8988T (cell line): ENCODE data around the gene CCNT1.
A peak's percentile ranks its signal among the peaks of the same experiment; 100 is the strongest.
"Not testable (repeated sequence)": the region's sequence is repeated elsewhere in the genome, so short reads cannot be mapped to it uniquely, and the experiment has no call there.

Experiments
- DNase-seq: peaks from one replicate; pipeline ENCODE4 v3.0.0; 2011

Gene CCNT1

DNA sequence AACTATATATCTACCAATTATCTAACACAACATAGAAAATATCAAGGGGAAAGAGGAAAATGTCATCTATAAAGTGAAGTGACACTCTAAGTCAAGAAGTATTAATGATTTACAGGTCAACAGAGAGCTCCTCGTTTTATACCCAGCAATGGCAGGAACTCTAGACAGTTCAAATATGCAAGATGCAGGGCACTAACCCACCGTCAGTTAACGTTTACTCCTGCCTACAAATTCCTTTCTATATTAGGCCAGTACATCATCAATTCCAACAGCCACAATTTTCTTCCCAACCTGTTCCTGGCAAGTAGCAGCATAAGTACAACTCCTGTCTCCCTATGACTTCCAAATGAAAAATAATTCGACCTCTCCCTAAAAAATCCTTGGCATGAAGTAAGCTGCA lies 25.5 kb downstream of the CCNT1 start:
- no peak for DNase-seq

DNA sequence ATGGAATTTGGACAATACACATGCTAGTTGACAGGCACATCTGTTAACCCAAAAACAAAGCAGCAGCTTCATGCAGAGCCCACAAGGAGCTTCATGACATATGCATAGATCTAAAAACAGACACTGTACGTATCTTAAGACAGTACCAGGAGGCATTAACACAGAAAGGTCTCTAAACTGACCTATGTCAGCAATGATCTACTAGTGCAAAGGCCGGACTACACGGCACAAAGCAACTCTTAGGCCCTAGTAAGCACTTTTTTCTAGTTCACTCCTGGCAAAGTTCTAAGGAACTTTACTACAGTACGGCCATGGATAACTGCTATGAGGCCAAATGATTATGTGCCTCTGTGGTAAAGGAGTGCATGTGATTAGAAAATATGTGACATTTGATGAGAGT lies 26.1 kb downstream of the CCNT1 start:
- no peak for DNase-seq

DNA sequence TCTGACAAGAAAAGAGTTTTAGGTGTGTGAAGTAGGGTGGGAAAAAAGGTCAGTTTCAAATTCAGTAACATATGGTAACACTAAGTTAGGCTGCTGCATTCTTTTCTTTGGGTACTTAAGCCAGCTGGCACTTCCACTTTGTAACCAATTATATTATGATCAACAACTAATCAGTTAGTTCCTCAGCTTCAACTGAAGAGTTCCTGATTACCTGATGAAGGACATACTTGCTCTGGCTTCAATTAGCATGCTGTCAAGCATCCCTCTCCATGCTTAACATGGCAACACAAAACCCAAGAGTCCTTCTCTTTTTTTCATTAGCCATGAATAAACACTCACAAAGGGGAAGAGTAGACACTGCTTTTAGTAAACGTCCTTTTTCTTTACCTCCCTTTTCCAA lies 27.7 kb downstream of the CCNT1 start:
- DNase-seq: no peak

DNA sequence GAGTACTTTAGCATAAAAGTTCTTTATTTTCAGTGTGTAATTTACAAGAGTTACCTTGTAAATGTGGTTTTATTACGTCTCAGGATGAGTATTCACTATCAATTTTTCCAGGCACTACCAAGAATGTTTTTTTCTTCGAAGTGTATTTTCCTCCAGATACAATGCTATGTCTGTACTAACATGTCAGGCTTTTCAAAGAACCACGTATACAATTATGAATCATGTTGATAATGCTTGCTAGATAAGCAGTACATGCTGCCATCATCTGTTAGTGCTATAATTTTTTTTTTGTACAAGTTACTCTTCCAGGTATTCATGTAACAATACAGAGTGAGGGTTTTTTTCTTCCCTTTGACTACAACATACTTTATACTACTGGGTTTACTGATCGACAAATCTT lies 28.9 kb downstream of the CCNT1 start:
- no peak for DNase-seq

DNA sequence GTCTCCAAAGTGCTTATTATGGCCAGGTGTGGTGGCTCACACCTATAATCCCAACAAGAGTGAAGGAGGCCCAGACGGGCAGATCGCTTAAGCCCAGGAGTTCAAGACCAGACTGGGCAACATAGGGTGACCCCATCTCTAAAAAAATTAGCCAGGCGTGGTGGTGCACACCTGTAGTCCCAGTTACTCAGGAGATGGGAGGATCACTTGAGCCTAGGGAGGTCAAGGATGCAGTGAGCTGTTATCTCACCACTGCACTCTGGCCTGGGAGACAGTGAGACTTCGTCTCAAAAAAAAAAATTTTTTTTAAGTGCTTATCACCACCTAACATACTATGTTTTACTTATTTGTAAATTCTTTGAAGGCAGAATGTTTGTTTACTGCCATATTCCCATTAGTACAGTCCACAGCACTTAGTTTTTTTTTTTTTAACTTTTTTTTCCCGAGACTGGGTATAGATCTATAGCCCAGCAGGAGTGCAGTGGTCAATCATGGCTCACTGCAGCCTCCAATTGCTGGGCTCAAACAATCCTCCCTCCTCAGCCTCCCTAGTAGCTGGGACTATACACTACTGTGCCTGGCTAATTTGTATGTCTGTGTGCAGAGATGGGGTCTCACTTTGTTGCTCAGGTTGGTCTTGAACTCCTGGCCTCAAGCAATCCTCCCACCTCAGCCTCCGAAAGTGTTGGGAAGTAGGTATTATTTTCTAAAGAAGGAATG lies 29.7 kb downstream of the CCNT1 start:
- DNase-seq: no peak

DNA sequence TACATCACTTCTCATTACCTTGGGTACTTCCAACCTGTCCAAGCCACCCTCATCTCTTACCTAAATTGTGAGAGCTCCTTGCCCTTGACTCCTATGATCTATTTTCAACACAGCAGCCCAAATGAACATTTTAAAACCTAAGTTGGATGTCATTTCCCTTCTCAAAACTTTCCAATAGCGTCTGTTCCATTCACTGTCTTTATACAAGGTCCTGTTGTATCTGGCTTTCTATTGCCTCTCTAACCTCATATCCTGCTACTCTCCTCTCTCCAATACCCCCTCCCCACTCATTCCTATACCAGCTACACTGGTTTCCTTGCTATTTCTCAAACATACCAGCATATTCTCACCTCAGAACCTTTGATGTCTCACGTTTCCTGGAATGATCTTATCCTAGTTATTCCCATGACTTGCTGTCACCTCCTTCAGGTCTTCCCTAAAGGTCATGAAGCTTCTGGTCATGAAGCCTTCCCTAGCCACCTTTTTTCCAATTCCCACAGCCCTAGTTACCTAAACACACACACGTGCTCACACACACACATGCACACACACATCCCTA lies 30.4 kb downstream of the CCNT1 start:
- DNase-seq: no peak

DNA sequence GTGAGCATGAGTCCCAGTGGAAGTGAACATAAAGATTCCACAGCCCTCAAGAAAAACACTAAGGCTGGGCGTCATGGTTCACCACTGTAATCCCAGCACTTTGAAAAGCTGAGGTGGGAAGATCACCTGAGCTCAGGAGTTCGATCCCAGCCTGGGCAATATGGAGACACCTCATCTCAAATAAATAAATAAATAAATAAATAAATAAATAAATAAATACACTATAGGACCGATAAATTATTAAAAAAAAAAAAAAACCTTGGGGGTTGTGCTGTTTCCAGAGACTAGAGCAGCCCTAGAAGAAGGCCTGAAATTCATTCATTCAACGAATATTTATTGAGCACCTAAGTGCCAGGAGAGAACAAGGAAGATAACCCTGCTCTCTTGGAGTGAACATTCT lies 33.0 kb downstream of the CCNT1 start:
- no peak for DNase-seq

DNA sequence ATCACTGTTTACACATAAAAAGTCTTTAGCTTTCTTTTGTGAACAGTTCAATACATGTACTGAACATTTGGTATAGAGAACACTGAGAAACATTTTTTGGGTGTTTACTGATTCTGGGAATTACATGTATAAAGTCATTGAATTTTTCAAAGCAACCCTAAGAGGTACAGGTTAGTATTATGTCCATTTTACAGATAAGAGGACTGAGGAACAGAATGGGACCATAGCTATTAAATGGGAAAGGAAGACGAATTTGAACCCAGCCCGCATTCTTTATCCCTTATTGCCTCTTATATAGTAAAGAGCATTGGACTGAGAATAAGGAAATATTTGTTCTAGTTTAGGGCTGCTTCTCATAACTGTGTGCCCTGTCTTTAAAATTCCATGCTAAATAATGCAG lies 33.6 kb downstream of the CCNT1 start:
- no peak for DNase-seq

DNA sequence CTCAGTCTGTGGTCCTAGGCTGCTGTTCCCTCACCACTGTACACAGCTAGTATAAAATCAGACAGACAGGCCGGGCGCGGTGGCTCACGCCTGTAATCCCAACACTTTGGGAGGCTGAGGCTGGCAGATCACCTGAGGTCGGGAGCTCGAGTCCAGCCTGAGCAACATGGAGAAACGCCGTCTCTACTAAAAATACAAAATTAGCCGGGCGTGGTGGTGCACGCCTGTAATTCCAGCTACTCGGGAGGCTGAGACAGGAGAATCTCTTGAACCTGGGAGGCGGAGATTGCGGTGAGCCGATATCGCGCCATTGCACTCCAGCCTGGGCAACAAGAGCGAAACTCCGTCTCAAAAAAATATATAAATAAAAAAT lies 34.0 kb downstream of the CCNT1 start:
- DNase-seq: not testable (repeated sequence)

DNA sequence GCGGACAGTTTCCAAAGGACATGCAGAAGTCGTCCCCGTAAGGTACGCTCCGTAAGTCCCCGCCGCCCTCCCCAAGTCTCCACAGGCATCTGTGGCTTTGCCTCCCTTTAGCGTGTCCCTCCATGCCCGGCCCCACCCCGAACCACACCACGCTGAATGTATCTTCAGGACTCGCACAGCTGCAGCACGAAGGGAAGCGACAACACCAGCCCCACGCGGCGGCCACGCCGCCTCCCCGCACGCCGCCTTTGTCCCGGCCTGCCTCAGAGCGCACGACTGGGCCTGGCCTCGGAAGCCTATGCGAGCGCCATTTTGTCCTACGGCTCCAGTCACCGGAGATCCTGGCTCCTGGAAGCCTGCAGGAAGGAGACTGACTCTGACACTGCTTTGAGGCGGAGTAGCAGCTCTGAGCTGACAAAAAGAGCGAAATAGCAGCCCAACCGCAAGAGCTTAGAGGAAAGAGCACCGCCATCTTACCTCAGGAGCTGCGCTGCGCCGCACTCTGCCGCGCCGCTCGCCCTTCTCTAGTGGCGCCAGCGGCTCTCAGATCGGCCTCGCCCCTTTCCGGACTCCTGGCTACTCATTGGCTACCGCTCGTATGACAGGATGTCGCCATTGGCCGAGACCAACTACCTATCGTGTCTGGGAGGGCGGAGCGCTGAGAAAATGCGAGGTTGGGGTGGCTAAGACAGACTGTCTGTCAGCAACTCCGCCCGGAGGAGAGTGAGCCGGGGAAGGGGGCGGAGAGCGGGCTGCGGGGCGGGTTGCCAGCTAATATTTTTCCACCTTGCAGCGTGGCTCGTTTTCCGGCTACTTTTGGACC lies 34.6 kb downstream of the CCNT1 start, which contains the start of gene KANSL2:
Gene KANSL2, minus strand, starts transcription at position 529 of the 823 bp plus-strand sequence. CDS start 606 bp downstream, outside the sequence.
- peak; percentile 88 for DNase-seq

DNA sequence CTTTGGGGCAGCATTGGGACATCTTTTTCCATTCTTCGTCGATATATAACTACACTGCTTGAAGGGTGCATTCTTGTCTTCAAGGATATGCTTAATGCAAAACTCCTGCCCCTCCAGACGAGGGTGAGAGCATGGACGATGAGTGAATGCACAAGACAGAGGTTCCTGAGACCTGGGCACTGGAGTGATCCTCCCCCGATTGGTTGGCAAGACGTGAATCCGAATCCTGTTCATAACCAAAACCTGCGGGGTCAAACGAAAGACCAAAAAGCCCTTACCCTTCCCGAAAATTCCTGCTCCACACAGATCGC lies 35.2 kb downstream of the CCNT1 start:
- no peak for DNase-seq

DNA sequence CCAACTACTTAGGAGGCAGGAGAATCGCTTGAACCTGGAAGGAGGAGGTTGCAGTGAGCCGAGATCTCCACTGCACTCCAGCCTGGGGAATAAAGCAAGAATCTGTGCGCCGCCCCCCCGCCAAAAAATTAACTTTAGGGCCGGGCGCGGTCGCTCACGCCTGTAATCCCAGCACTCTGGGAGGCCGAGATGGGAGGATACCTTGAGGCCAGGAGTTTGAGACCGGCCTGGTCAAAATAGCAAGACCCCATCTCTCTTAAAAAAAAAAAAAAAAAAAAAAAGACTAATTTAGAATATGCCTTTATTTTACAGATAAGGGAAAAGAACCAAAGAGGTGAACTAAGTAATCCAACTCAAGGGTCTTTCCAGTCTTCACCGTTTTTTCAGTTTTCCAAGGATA lies 35.6 kb downstream of the CCNT1 start:
- no peak for DNase-seq

DNA sequence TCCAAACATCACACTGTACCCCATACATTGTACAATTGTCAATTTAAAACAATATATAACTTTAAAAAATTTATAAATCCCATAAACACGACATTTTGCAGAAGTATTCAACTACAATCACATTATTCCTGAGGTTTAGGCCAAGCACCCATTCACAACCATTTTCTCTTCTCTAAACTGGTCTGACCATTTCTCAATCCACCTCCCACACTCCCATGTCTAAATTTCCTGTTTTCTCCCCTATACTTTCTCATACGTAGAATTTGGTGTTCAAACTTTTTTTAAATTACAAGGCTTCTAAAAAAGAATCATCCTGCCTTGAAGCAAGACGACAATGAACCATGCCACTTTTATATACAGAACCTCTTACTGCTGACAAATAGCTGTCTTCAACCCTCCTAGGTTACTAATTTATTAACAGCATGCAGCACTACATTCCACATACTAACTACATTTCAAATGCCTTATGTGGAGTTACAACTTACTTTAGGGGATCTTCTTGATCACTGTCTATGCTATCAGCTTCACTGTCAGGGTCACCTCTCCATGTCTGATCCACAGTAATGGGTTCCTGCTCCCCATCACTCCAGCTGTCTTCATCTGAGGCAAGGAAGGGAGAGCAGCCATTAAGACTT lies 37.8 kb downstream of the CCNT1 start:
- DNase-seq: no peak

DNA sequence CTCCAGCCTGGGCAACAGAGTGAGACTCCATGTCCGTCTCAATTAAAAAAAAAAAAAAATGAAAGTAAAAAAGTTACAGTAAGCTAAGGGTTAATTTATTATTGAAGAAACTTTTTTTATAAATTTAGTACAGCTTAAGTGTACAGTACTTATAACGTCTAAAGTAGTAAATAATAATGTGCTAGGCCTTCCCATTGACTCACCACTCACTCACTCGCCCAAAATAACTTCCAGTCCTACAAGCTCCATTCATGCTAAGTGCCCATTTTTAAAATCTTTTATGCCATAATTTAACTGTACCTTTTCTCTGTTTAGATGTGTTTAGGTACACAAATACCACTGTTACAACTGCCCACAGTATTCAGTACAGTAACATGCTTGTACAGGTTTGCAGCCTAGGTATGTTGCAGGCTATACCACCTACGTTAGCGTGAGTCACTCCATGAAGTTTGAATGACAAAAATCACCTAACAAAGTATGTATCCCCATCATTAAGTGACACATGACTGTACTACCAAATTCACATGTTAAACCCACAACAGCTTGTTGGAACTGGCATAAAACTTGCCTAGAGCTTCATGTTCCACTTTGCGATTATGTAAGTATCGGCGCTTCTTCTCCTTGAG lies 45.2 kb downstream of the CCNT1 start:
- no peak for DNase-seq

DNA sequence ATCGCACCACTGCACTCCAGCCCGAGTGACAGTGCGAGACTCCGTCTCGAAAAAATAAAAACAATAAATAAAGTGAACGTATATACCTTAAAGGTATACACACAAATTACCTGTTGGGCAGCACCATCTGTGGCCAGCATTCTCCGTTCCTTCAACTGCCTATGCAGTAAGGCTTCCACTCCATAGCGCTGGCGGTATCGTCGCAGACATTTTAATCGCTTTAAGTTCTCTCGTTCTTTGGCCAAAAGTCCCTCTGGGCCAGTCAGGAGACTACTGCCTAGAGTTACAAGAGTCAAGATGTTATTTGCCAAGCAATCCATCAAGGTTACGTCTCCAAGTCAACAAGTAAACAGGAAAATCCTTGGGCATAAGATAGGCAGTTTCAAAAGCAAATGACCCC lies 47.5 kb downstream of the CCNT1 start:
- no peak for DNase-seq

DNA sequence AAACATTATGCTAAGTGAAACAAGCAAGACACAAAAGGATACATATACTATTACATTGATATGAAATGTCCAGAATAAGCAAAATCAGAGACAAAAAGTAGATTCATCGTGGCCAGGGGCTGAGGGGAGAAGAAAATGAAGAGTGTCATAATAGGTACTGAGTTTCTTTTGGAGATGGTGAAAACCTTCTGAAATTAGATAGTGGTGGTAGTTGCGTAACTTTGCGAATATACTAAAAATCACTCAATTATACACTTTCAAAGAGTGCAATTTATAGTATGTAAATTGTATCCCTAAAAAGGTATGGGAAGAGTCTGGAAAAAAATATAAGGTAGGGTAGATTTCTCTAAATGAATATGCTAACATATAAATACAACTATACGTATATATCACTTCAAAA lies 56.6 kb downstream of the CCNT1 start:
- no peak for DNase-seq

DNA sequence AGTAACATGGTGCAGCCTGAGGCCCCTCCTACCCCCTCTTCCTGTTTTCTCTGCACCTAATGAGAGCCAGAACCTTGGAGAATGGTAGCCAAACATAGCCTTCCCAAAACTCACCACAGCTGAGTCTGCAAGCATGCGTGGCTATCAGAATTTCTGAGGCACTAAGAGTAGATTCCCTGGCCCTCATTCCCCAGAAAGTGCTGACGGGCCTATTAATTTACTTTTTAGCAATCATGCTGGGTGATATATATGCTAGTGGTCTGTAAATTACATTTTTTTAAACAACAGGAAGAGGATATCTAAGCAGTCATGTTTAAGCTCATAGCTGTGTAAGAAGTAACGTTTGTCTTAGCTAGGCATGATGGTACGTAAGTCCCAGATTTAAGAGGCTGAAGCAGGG lies 64.8 kb downstream of the CCNT1 start:
- no peak for DNase-seq

DNA sequence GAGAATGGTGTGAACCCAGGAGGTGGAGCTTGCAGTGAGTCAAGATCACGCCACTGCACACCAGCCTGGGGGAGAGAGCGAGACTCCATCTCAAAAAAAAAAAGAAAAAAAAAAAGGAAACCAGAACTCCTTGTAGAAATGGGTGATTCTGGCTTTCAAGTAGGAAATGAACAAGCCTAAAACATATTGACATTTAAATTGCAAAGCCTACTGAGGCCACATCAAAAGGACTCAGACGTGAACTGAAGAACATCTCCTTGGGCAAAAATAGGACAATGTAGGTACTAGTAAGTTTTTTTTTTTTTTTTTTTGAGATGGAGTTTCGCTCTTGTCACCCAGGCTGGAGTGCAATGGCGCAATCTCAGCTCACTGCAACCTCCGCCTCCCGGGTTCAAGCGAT lies 71.2 kb downstream of the CCNT1 start:
- DNase-seq: not testable (repeated sequence)

DNA sequence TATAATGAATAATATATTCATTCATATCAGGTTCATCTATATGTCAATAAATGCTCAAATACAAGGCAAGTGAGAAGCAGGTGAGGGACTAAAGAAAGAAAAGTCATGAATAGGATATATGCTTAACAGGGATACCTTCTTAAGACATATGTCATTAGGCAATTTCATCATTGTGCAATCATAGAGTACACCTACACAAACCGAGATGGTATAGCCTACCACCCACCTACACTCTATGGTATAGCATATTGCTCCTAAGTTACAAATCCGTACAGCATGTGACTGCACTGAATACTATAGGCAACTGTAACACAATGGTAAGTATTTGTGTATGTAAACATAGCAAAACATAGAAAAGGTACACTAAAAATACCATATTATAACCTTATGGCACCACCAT lies 73.5 kb downstream of the CCNT1 start:
- DNase-seq: no peak

DNA sequence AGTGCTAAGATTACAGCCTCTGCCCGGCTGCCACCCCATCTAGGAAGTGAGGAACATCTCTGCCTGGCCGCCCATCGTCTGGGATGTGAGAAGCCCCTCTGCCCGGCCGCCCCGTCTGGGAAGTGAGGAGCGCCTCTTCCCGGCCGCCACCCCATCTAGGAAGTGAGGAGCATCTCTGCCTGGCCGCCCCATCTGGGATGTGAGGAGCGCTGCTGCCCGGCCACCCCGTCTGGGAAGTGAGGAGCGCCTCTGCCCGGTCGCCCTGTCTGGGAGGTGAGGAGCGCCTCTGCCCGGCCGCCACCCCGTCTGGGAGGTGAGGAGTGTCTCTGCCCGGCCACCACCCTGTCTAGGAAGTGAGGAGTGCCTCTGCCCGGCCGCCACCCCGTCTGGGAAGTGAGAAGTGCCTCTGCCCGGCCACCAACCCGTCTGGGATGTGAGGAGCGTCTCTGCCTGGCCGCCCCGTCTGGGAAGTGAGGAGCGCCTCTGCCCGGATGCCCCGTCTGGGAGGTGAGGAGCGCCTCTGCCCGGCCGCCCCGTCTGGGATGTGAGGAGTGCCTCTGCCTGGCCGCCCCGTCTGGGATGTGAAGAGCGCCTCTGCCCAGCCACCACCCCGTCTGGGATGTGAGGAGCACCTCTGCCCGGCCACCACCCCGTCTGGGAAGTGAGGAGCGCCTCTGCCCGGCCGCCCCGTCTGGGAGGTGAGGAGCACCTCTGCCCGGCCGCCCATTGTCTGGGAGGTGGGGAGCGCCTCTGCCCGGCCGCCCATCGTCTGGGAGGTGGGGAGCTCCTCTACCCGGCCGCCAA lies 74.6 kb downstream of the CCNT1 start:
- not testable (repeated sequence) for DNase-seq

DNA sequence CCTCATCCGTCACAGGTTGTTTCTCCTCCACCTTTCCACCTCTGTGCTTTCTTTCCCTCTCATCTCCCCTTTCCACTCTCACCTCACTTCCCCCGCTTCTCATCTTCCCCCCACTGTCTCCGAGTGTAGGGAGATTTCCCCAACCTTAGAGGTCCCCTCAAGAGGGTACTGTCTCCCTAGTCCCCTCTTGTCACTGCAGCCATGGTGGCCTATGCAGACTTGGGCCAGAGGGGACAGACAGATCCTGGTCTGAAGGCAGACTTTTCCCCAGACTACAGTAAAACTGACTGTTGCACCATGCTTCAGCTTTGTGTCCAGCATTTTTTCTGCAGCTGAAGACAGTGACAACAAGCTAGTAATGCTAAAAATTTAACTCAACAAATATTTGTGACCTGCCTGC lies 75.7 kb downstream of the CCNT1 start:
- no peak for DNase-seq

DNA sequence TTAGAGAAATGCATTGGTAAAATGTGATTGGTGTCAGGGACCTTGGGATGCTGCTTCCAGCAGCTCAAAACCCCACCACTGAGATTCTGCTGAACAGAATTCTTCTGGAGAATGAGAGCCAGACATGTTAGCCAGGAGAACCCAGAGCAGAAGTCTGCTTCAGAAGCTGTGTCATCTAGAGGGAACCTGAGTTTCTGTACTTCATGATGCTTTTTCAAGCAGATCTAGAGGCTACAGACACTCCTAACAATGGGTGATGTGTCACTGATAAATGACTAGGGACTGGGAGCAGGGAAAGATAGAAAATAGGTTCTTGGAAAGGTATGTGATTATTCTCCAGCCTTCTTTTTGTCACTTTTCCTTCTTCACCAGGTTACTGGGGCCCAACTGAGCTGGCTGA lies 76.1 kb downstream of the CCNT1 start:
- no peak for DNase-seq
